ENCODE results near the gene THBS1. TPM values are rescaled to one million over a fixed set of nuclear protein-coding genes. Genes with fewer than 3 reads are reported as not detected.

THBS1 gene
- total RNA-seq, 1 experiment from 2014 or later: 26.4 TPM

- no peak for DNase-seq (ENCODE audit: low spot score)
Measured at GRCh38 chr15:39588531-39589192, 7.8 kb downstream of the THBS1 start.

DNA sequence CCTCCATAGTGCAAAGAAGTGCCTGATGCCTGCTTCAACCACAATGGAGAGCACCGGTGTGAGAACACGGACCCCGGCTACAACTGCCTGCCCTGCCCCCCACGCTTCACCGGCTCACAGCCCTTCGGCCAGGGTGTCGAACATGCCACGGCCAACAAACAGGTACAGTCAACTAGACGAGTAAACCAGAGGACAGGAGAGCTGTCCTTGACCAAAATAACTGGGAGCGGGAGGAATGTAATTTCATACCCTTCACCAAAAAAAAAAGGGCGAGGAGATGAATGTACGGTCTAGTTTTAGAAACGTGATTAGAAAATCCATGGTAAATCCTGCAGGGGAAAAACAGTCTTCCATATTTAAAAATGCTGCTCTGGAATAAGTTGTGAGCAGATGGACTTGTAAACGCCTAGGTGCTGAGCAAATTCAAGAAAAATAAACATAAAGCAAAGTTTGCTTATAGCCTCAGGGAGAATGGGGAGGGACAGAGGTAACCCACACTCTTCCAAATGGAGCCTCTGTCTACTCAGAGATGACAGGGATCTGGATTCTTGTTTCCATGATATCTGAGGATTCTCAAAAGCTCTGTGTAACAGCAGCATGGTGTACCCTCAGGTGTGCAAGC lies 8.4 kb downstream of the THBS1 start:
- DNase-seq (ENCODE audit: low spot score): no peak

DNA sequence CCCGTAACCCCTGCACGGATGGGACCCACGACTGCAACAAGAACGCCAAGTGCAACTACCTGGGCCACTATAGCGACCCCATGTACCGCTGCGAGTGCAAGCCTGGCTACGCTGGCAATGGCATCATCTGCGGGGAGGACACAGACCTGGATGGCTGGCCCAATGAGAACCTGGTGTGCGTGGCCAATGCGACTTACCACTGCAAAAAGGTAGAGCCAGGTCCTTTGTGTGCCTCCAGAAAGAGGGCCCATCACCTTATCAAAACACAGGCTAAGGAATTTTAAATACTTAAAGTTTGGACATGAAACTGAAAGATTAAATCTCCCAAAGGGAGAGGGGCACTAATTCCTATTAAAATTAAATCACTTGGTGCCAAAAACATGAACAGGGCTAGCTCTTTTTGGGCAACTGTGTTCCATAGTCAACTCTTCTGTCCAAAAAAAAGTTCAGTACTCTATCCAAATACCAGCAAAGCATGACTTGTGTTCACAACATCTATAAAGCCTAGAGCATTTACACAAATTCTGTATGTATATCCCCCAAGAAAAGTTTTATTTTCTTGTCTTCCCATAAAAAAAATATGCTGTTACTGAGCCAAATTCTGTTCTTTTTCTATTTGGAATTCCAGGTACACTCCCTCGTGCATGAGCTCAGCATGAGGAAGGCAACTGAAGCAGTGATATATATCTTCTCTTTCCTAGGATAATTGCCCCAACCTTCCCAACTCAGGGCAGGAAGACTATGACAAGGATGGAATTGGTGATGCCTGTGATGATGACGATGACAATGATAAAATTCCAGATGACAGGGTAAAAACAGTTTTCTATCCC lies 9.2 kb downstream of the THBS1 start:
- DNase-seq (ENCODE audit: low spot score): no peak

GRCh38 chr15:39591141-39591895 lies 10.4 kb downstream of the THBS1 start:
- DNase-seq (ENCODE audit: low spot score): no peak

DNA sequence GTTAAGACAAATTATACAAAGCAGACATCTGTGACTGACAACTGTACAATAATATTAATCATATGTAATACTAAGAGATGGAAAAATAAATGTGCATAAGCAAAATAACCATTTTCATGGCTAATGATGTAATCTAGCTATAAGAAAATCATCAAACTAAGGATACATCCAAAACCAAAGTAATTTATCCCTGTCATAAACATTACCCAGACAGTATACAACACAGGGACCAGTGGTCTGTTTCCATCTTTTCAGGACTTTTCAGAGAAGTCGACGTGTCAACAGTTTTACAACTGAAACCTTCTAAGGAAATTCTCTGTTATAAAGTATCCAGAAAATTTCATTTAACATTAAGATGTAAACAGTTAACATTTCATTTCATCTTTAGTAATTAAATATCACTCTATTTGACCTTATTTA lies 11.0 kb downstream of the THBS1 start:
- no peak for DNase-seq (ENCODE audit: low spot score)

DNA sequence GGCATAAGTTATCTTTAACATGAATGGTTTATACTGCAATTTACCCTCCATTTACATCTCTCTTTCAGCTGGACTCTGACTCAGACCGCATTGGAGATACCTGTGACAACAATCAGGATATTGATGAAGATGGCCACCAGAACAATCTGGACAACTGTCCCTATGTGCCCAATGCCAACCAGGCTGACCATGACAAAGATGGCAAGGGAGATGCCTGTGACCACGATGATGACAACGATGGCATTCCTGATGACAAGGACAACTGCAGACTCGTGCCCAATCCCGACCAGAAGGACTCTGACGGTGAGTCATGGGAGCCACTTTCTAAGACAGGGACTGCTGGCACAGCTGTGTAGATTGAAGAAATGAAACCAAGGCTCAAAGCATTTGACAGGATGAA lies 11.6 kb downstream of the THBS1 start:
- DNase-seq (ENCODE audit: low spot score): no peak

GRCh38 chr15:39593071-39593655 lies 12.3 kb downstream of the THBS1 start:
- no peak for DNase-seq (ENCODE audit: low spot score)

GRCh38 chr15:39593656-39594445 lies 13.0 kb downstream of the THBS1 start:
- no peak for DNase-seq (ENCODE audit: low spot score)

DNA sequence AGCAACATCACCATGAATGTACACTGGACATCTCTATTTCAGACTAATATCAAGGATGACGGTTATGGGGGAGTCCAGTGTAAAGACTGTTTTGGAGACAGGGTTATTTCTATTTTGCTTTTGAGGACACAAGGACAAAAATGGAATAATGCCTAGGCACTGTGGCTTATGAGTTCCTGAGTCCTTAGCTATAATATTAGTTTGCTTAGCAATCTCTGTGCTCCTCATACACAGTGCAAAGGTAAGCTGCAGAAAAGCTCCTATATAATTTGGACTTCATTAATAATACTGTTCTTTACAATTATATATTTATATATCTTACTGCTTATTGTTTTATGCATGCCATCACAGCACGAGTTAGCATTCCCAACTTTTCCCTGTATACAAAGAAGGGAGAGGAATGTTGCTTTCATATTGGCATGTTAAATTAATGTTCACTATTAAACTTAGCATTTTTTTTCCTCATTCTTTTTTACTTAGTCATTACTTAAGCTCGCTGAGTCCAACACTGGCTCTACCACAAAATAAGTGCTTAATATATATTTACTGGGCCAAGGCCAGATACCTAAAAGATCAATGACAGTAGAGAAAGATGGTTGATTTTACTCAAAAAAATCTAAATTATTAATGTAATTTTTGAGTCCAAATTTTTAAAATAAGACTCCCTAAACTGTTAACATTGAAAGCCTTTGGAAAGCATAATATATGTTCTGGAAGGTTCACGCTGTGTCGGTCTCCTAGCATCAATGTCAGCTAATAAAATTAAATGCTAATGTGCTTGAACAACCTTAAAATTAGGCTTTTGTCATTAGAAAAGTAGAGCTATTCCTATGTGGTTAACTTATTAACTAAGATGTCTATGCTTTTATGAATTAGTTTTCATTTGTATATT lies 13.8 kb downstream of the THBS1 start:
- no peak for DNase-seq (ENCODE audit: low spot score)

DNA sequence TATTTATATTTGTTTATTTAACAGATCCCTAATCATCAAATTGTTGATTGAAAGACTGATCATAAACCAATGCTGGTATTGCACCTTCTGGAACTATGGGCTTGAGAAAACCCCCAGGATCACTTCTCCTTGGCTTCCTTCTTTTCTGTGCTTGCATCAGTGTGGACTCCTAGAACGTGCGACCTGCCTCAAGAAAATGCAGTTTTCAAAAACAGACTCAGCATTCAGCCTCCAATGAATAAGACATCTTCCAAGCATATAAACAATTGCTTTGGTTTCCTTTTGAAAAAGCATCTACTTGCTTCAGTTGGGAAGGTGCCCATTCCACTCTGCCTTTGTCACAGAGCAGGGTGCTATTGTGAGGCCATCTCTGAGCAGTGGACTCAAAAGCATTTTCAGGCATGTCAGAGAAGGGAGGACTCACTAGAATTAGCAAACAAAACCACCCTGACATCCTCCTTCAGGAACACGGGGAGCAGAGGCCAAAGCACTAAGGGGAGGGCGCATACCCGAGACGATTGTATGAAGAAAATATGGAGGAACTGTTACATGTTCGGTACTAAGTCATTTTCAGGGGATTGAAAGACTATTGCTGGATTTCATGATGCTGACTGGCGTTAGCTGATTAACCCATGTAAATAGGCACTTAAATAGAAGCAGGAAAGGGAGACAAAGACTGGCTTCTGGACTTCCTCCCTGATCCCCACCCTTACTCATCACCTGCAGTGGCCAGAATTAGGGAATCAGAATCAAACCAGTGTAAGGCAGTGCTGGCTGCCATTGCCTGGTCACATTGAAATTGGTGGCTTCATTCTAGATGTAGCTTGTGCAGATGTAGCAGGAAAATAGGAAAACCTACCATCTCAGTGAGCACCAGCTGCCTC lies 14.7 kb downstream of the THBS1 start:
- no peak for DNase-seq (ENCODE audit: low spot score)

- no peak for DNase-seq (ENCODE audit: low spot score)
Measured at GRCh38 chr15:39596358-39597051, 15.6 kb downstream of the THBS1 start.

GRCh38 chr15:39597336-39597735 lies 16.5 kb downstream of the THBS1 start:
- no peak for DNase-seq (ENCODE audit: low spot score)

DNA sequence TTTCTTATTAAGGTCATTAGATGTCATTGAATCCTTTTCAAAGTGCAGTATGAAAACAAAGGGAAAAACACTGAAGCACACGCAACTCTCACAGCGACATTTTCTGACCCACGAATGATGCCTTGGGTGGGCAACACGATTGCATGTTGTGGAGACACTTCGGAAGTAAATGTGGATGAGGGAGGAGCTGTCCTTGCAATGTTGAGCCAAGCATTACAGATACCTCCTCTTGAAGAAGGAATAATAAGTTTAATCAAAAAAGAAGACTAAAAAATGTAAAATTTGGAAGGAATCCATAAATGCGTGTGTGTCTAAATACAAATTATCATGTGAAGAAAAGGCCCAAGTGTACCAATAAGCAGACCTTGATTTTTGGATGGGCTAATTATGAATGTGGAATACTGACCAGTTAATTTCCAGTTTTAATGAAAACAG lies 16.9 kb downstream of the THBS1 start:
- DNase-seq (ENCODE audit: low spot score): no peak

DNA sequence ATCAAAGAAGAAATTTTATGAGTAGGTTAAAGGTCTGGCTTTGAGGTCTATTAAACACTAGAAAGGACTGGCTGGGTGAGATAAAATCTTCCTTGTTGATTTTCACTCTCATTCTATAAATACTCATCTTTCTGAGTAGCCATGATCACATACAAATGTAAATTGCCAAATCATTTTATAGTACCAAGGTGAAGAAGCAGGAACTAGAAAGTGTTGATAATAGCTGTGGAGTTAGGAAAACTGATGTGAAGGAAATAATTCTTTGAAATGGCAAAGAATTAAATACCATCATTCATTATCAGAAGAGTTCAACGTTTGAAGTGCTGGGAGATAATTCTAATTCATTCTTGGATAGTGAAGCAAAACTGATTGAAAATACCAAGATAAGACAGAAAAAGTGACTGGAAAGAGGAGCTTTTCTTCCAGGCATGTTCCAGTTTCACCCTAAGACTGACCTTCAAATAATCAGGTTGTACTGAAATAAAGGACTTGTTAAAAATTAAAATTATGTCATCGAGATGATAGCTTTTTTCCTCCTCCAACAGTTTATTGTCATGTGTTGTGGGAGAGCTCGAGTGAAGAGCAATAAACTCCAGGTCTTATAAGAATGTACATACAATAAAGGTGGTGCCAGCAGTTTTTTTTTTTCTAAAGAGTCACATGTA lies 17.4 kb downstream of the THBS1 start:
- no peak for DNase-seq (ENCODE audit: low spot score)

DNA sequence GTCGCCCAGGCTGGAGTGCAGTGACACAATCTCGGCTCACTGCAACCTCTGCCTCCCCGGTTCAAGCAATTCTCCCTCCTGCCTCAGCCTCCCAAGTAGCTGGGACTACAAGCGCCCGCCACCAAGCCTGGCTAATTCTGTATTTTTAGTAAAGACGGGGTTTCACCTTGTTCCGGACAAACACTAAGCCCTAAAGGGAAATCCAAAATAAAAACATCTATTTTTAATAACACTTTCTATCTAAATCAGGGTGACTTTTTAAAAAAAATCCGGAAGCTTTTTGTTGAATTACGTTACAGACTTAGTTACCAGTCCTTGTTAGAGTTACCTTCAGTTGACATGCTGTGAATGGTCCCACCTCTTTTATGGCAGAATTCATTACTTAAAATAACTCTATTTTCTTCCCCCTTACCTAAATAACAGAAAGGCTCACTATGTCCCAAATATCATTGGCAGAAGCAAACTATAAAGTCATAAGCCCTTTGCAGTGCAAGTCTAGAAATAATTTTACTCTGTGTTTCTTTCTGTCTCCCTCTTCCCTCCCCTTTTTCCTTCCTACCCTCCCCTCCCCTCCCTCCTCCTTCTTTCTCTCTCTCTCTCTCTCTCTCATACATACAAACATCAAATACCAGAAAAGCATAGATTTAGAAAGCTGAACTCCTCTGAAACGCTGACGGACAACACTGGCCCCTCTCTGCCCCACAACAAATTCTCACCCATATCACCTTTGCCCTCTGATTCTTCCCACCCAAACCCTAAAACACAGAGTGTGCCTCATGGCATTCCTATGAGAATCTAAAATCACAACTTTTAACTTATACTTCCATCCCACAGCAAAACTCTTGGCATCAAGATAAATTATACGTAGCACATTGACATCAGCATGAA lies 18.3 kb downstream of the THBS1 start:
- no peak for DNase-seq (ENCODE audit: low spot score)

GRCh38 chr15:39599871-39600270 lies 19.0 kb downstream of the THBS1 start:
- DNase-seq (ENCODE audit: low spot score): no peak

DNA sequence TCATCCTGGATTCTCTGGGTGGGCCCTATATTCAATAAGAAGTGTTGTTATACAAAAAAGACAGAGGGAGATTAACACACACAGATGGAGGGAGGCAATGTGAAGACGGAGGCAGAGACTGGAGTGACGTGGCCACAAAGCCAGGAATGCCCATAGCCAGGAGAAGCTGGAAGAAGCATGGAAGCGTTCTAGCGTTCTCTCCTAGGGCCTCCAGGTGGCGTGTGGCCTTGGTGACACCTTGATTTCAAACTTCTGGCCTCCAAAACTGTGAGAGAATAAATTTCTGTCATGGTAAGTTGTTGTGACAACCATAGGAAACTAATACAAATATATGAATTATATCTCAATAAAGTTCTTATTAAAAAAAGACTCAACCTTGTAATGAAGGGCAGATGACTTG lies 21.3 kb downstream of the THBS1 start:
- no peak for DNase-seq (ENCODE audit: low spot score)

Measured in A172 (cell line).